Activated effector memory CD4-positive, alpha-beta T cell treated with Interleukin-2 at 50 U/mL for 16 hours (primary cell): ENCODE measurements around the gene AHCYL1.

ENCODE experiments used
- DNase-seq: peaks from one replicate; pipeline ENCODE4 v3.0.0-alpha.2; 2020

AHCYL1 gene

DNA sequence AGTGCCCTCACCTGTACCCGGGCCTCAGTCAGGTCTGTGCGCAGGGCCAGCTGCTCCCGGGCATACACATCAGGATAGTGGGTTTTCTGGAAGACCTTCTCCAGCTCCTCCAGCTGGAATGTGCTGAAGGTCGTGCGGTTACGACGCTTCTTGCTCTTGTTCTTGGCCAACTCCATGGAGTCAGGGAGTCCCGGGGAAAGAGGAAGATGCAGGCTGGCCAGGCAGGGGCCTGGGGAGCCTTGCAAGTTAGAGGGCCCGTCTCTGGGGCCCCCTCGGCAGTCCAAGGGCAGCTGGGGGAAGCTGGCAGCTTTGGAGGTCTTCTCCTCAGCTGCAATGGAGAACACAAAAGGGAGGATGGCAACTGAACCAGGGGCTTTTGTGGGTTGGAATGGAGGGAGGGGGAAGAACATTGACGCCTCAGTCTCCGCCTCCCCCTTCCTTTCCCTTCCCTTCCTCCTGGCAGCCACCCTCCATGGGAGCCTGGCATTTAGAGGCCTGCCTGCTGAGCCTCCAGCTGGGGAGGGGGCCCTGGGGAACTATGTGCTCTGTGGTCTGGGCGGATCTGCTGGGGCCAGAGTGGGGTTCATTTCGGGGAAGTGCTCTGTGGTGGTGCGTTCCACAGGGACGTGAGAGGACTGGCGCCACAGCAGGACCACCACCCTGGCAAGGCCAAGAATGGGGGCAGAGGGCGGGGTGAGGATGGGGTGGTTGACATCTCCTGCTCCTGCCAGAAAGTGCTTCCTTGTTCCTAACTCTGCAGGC lies 80.2 kb downstream of the AHCYL1 start:
- no peak for DNase-seq

DNA sequence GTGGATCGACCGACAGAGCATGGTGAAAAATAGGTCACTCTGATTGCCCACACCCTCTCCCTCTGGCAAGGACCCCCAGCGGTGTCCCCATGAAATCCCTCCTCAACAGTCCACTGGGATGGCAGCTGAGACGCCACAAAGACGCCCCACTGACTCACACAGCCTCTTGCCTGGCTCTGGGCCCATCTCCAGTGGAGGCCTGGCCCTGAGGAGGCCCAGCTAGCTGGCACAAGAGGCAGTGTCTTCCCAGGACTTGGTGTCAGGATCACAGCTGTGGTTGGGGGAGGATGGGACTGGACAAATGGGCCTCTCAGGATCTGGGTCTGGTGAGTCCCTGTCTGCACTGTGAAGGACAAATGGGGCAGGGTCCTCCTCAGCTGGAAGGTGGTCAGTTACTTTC lies 81.3 kb downstream of the AHCYL1 start:
- DNase-seq: no peak

DNA sequence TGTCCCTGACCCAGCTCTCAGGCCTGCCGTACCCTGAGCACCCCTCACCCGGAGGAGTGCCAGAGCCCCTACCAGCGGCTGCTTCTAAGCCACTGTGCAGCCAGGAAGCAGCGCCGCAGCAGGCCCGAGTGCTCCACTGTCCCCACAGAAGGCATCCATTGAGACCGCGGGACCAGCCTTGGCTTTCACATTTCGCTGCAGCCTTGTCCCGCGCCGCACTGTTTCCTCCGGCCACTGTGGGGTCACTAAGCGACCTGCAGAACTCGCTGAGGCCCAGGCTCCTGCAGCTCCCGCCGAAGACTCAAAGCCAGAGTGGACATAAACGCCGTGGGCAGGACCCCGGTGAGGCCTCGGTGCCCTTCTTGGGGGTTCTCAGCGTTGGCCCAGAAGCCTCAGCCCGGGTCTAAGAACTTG lies 82.9 kb downstream of the AHCYL1 start:
- DNase-seq: no peak

DNA sequence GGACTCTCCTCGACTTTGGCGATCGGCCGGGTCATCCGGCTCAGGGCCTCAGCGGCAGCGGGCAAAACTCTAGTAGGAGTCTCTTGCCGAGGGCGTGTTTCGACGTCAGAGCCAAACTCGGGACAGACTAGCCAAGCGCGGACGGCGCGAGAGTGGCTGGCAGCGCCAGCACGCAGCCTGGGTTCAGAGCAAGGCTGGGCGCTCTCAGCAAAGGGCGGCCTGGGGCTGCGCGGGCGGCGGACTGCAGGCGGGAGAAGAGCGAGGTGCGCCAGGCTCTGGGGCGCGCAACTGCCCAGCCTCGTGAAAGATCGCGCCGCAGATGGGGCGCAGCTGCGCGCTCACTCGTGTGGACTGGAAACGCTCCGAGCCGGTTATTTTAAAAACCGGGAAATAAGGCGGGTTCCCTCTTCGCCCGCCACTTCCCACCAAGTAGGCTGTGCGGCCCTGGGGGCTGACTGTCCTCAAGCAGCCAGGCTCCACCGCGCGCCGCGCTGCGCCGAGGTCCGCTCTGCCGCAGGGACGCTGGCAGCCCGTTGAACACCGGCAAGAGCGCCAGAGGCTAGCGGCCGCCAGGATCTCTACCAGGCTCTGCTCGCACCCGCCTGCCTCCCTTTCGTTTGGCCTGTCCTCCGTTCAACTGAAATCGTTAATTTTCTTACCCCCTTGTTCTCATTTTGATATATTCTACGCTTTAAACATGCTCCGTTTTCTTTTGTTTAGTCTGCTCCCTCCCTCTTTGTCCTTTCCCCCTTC lies 83.5 kb downstream of the AHCYL1 start:
- DNase-seq: no peak

DNA sequence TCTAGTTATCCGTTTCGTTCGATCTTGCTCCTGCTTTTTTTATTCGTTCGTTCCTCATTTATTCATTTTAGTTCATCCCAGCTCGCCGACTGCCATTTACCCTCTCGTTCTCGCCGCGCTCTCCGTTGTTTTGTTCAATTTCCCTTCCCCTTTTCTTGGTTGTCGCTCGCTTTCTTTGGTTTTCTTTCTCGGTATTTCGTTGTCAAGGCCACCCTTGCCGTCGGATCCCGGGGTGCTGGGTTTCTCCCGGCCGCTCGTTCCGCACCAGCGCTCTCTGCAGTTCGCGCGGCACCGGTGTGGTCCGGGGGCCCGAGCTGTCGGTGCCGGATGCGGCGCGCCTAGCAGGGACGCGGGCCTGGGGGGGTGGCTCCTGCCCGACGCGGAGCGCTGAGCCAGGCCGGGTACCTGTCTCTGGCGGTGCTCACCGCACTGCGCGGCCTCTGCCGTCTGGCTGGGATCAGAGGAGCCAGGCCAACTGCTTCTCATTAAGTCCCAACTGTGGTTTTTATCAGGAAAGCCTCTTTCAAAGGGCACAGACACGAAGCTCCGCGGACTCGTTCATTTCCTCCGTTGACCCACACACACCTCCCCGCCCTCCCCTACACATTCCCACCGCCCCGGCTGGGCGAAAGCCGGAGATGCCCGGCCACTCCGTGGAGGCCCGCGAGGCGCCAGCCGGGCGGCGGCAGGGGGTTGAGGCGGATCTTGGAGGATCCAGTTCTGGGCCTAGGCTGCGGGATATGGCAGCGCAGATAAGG lies 84.3 kb downstream of the AHCYL1 start:
- DNase-seq: no peak

DNA sequence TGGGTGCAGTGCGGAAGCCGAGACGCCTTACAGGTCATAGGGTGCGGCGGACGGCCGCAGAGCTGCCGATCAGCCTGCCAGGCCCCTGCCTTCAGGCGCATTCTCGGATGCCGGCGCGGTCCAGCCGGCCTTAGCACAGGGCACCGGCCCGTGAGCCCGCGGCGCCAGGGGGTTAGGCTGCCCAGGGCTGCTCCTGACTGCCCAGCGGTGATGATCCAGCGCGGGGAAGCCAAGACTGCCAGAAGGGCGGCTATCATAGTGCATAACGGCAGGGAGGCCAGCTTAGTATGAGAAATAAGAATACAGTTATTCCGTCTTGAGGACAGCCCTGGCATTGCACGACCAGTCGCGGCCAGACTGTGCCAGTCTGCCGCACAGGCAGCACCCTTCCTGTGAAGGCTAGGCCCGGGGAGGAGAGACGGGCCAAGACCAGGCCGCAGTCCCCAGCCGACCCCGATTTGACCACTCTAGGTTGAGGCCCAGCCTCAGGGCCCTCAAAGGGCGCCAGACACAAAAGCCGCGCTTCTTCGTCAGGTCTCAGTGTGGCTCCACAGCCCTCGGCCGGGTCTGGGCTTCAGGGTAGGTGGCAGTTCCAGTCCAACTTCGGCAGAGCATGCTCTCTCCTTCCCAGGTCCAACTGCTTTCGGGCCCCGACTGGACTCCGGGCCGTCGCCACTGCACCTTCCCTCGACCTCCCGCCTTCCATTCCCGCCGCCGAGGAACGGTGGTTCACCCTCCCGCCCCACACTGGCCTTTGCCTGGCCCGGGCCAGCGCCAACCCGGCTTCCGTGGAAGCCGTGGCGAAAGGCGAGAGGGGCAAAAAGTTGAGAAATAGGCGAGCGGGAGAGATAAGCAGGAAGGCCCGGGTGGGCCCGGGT lies 85.1 kb downstream of the AHCYL1 start:
- no peak for DNase-seq

DNA sequence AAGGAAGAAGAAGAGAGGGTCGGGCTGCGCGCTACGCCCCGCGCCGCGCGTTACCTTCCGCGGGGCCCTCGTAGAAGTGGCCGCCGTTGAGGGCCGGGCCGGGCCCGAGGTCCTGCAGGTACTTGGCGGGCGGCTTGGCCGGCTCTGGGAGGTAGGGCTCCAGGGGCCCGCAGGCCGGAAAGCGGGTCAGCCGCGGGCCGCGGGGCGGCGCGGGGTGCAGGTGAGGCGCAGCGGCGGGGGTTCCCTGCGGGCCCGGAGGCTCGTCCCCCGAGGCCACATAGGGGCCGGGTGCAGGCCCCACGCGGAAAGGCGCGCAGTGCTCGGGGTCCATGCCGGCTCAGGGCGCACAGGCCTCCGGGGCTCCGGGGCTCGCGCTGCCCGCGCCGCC lies 85.7 kb downstream of the AHCYL1 start:
- no peak for DNase-seq

DNA sequence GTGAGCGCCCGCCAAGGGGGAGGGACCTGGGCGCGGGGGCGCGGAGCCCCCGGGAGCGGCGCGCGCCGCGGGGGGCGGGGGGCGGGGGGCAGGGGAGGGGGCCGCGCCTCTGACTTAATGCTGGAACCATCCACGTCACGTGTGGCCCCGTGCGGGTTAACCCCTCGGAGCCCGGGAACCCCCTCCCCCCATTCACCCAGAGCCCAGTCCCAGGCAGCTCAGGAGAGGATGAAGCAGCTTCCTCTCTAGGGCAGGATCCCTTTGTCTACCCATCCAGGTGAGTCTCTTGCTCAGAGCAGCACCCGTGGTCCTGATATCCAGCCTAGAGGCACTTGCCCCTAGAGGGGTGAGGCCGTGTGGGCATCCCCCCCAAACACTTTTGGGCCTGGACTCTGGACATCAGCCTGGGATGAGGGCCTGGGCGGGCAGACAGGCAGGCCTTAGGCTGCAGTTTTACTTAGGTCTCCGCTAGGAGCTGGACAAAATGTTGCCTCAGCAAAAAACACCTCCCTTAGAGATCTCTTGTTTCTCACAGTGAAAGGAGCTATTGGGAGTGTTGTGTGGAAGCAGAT lies 86.2 kb downstream of the AHCYL1 start, which contains the start of gene ALX3:
Gene ALX3, minus strand, starts transcription at position 2 of the 572 bp plus-strand sequence. CDS start 60 bp downstream, outside the sequence.
- DNase-seq: no peak
